GM18858 (cell line): ENCODE data around the gene TBL3.
A peak's percentile ranks its signal among the peaks of the same experiment; 100 is the strongest.
"Not testable (repeated sequence)": the region's sequence is repeated elsewhere in the genome, so short reads cannot be mapped to it uniquely, and the experiment has no call there.

ENCODE experiments used
- ATAC-seq: cut with Tn5 transposase; IDR thresholded peaks from one replicate; pipeline ENCODE4 v1.9.1; 2021; ENCODE audit not compliant: unreplicated experiment

Gene TBL3

GRCh38 chr16:1942810-1943726 lies 28.8 kb upstream of the TBL3 start, which contains the start of gene MSRB1:
MSRB1 (minus strand) TSS chr16:1943199; CDS start chr16:1943156, 43 bp downstream.
- peak; percentile 71 for ATAC-seq

GRCh38 chr16:1944612-1945199 lies 27.1 kb upstream of the TBL3 start:
- ATAC-seq, result no peak

- ATAC-seq, result no peak
Observed at GRCh38 chr16:1945559-1946391, 26.1 kb upstream of the TBL3 start.

DNA sequence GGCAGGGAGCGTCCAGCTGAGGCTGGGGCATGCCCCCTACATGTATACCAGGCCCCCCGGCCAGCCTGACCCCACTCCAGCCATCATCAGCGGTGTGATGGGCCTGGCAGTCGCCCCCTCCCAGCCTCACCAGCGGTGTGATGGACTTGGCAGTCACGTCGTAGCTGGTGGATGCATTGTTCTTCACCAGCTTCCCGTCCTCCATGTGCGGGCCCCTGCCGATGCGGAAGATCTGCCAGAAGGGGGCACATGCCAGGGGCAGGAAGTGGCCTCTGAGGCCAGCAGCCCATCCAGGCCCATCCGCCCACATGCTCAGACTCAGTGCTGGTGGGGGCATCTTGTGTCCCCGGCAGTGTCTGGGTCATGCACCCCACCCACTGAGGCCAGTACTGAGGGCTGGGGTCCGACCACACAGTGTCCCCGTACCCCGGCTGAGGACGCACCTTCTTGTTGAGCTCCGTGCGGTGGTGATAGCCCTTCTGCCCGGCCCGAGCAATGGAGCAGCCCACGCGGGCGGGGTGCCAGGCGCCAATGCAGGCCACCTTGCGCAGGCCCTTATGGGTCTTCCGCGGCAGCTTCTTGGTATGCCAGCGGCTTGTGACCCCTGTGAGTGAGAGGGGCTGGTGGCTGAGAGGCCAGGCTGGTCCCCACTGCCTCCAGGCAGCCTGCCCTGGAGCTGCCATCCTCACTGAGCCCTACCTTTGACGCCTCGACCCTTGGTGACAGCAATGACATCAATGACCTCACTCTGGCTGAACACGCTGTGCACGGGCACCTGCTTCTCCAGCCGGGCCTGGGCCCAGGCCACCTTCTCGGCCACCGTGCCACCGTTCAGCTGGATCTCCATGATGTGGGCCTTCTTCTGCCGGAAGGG lies 25.1 kb upstream of the TBL3 start:
- no peak for ATAC-seq

DNA sequence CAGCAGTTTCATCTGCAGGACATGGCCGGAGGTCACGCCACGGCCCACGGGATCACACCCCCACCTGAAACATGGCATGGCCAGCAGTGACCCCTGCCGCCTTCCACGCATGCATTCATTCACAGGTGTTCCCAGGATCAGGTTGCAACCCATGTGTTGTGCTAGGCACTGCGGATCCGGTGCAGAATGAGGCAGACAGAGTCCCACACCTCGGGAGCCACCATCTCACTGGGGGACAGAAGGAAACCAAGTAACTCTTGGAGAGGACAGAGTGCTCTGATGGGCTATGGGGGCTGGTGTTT lies 24.5 kb upstream of the TBL3 start:
- ATAC-seq, result no peak

- ATAC-seq, result no peak
Observed at GRCh38 chr16:1949507-1949906, 22.3 kb upstream of the TBL3 start.

- no peak for ATAC-seq
Observed at GRCh38 chr16:1950047-1950446, 21.8 kb upstream of the TBL3 start.

GRCh38 chr16:1950559-1950958 lies 21.3 kb upstream of the TBL3 start:
- no peak for ATAC-seq

DNA sequence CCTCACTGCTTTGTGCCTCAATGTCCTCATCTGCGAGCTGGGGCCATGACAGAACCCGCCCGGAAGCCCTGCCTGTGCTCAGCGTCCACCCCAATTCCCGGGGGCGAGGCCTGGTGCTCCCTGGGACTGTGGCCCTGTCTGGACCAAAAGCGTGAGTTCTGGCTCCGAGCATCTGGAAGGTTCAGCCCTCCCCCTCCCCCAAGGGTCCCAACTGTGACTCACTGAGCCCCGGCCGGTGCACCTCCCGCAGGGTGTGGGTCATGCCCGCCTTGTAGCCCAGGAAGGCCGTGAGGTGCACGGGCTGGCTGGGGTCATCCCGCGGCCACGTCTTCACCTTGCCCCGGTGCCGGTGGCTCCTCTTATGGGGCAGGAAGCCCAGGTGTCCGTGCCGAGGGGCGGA lies 18.1 kb upstream of the TBL3 start:
- no peak for ATAC-seq

DNA sequence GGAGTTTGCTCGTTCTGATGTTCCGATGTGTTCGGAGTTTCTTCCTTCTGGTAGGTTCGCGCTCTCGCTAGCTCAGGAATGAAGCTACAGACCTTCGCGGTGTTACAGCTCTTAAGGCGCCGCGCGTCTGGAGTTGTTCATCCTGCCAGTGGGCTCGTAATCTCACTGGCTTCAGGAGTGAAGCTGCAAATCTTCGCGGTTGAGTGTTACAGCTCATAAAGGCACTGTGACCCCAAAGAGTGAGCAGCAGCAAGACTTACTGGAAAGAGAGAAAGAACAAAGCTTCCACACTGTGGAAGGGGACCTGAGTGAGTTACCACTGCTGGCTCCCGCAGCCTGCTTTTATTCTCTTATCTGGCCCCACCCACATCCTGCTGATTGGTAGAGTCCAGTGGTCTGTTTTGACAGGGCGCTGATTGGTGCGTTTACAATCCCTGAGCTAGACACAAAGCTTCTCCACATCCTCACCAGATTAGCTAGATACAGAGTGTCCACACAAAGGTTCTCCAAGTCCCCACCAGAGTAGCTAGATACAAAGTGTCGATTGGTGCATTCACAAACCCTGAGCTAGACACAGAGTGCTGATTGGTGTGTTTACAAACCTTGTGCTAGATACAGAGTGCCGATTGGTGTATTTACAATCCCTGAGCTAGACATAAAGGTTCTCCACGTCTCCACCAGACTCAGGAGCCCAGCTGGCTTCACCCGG lies 14.3 kb upstream of the TBL3 start:
- not testable (repeated sequence) for ATAC-seq

- ATAC-seq, result not testable (repeated sequence)
Observed at GRCh38 chr16:1958143-1958491, 13.7 kb upstream of the TBL3 start.

- ATAC-seq, result no peak
Observed at GRCh38 chr16:1958715-1959268, 13.1 kb upstream of the TBL3 start.

DNA sequence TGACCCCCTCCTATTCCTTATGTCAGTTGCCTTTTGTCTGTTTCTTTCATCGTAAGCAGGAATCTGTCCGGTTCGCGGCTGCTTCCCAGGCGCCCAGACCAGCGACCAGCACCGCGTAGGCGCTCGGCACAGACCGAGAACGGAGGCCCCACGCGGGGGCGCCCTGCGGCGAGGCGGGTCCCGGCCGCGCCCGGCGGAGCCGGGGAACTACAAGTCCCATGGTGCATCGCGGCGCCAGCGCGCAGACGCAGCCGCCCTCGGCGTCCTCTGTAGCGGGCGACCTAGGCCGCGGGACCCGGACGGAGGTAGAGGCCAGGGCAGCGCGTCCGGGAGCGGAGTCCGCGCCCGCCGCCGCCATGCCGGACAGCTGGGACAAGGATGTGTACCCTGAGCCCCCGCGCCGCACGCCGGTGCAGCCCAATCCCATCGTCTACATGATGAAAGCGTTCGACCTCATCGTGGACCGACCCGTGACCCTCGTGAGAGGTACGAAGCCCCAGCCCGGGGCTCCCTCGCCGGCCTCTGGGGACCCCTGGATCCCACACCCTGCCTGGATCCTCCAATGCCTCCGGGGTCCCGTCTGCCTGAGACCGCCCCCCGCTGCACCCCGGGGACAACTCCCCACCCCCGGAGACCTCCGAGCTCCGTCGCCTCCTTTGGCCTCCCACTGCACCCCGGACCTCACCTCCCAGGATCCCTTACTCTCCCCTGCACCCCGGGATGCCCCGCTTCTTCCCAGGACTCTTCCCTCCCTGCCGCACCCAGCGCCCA lies 12.4 kb upstream of the TBL3 start, which contains the start of gene NDUFB10:
Gene NDUFB10 (plus strand): TSS at position 270 of the 771 bp plus-strand sequence. CDS start 87 bp downstream, at position 357.
- peak; percentile 54 for ATAC-seq

DNA sequence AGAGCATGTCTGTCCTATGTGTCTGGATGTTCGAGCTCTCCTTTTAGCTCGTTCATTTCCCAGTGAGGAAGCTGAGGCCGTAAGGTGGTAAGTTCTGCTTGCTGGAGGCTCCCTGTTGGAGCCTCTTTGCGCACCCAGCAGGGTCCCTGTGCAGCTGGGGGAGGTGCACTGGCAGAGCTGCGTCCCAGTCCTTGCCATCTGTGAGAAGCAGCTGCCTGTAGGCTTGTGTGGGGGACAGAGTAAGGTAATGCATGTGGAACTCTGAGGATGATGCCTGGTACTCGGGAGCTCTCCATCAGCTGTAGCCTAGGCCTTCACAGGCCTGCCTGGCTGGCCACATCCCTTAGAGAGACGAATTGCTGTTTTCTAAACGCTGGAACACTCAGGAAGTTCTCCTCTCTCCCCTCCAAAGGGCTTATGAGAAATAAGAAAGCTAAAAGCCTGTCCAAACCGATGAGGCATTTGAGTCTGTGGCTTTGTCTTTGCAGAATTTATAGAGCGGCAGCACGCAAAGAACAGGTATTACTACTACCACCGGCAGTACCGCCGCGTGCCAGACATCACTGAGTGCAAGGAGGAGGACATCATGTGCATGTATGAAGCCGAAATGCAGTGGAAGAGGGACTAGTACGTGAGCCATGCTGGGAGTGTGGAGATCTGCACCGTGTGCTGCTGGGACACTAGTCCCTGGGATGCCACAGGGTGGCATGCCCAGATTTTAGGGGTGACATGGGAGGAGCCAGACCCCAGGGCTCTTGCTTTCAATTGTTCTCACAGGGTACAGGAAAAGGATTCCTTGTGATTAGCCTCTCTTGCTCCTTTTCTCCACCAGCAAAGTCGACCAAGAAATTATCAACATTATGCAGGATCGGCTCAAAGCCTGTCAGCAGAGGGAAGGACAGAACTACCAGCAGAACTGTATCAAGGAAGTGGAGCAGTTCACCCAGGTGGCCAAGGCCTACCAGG lies 10.9 kb upstream of the TBL3 start:
- ATAC-seq, result no peak

- no peak for ATAC-seq
Observed at GRCh38 chr16:1961651-1962067, 10.2 kb upstream of the TBL3 start.

GRCh38 chr16:1962161-1963153 lies 9.4 kb upstream of the TBL3 start:
- ATAC-seq, result not testable (repeated sequence)
